HG02943 (cell line): ENCODE measurements around the gene DSC2.
"Not testable (repeated sequence)": the region's sequence is repeated elsewhere in the genome, so short reads cannot be mapped to it uniquely, and the experiment has no call there.

Experiments
- ATAC-seq: cut with Tn5 transposase; IDR thresholded peaks from one replicate; pipeline ENCODE4 v1.9.1; 2021; ENCODE audit warnings: mild to moderate bottlenecking, low read depth, moderate library complexity; ENCODE audit not compliant: unreplicated experiment

The DSC2 gene

GRCh38 chr18:31102025-31102684, at the start of gene DSC2:
Gene DSC2, minus strand, starts transcription at chr18:31102421. Its CDS starts 450 bp downstream, at chr18:31101971.
- no peak for ATAC-seq

DNA sequence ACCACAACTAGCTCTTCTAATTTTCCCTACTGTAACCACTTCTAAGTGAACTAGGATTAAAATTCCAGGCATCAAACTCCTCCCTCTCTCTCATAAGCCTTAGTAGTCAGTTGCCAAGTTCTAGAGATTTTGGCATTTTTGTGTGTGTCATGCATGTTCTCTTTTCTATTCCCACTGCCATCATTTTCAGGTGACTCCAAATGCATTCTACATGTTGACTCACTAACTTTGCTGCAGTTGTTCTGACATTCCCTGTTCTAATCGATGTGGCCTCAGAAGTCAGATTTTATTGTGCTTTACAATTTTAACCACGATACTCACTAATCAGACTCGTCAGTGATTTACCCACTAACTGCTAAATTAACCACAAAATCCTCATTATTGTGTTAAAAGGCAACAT, 47.1 kb upstream of the DSC2 start:
- ATAC-seq = no peak

DNA sequence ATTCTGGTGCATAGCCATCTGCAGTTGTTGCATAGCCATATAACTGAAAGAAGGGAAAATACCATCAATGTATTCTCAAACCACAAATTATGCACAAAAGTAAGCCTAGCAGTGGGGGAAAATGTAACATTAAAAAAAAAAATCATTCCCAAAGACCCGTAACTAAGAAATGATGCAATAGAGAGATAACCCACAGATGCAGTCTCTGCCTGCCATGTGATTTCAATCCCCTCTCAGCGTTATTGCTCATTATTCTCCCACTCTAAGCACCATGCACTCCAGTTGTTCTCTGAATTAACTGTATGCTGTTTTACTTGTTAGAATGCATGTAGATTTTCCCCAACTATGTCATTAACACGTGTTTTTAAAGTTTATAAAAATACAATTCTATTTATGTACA, 46.4 kb upstream of the DSC2 start:
- no peak for ATAC-seq

- no peak for ATAC-seq
Measured at GRCh38 chr18:31146809-31147208, 44.6 kb upstream of the DSC2 start.

DNA sequence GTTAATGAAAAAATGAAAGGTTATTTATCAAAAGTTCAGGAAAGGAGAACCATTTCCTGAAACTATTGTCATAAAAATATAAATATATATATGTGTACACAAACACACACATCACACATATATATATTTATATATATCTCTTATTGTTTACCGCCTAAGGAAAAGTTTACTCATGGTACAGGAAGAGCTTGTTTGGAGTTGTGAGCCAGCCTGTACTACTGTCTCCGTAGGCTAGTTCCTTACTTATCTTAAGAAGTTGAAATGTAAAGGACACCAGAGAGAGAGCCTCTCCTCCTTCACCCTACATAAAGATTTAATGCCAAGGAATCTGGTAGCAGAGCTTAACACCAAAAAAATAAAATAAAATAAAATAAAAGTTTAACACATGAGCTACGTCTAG, 40.8 kb upstream of the DSC2 start:
- ATAC-seq = no peak

- no peak for ATAC-seq
Measured at GRCh38 chr18:31138709-31139108, 36.5 kb upstream of the DSC2 start.

DNA sequence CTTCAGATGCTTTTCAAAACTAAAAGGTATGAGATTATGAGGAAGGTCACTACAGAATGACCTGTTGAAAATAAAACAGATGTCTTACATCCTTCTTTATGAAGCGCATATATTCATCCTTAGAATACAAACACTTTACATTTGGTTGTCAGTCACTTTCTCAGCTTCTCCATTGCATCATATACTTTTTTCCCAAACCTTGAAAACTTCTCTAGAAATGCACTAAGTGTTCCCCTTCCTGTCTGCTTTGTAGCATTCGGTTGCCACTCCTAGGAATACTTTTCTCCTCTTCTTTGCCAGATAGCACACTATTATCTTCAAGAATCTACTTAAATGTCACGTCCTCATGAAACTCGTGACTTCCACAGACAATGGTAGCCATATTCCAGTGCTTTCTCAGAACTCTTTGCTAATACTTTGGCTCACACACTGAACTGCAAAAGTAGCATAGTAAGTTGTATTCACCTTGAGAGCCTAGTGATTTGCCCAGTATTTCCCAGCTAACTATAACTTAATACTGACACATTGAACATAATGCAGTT, 32.8 kb upstream of the DSC2 start:
- ATAC-seq = no peak

- no peak for ATAC-seq
Measured at GRCh38 chr18:31129398-31130115, 27.3 kb upstream of the DSC2 start.

DNA sequence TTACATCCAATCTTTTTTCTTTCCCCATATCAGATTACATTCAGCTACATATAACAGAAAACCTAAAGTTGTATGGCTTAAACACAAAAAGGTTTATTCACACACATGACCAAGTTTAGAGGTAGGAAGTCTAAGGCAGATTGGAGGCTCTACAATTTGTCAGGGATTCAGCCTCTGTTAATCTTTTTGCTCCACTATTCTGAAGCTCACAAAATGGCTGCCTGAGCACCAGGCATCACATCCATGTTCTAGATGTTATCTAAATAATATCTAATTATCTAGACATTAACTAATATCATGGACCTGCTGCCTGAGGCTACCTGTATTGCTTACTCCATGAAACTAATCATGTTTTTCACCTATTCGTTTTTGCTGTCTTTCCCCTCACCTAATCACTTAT, 23.7 kb upstream of the DSC2 start:
- ATAC-seq = no peak

DNA sequence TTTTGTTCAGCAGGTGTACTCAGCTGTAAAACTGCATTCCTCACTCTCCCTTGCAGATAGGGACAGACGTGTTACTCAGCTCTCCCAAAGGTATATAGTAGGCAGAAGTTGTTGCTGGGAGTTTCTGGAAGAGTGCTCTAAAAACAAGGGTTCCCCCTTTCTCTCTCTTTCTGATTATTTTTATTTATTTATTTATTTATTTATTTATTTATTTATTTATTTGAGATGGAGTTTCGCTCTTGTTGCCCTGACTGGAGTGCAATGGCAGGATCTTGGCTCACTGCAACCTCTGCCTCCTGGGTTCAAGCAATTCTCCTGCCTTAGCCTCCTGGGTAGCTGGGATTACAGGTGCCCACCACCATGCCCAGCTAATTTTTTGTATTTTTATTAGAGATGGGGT, 20.9 kb upstream of the DSC2 start:
- ATAC-seq = not testable (repeated sequence)

DNA sequence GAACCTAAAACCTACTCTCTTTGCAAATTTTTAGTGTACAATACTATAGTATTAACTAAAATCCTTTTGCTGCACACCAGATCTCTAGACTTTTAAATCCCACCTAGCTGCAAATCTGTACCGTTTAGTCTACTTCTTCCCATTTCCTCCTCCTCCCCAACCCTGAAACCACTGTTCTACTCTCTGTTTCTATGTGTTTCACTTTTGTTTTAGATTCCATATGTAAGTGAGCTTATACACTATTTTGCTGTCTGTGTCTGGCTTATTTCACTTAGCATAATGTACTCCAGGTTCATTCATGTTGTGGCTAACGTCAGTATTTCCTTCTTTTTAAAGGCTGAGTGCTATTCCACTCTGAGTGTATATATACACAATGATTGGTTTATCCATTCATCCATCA, 18.4 kb upstream of the DSC2 start:
- no peak for ATAC-seq

- no peak for ATAC-seq
Measured at GRCh38 chr18:31116853-31117595, 14.8 kb upstream of the DSC2 start.

GRCh38 chr18:31112804-31113203, 10.6 kb upstream of the DSC2 start:
- ATAC-seq = no peak

- ATAC-seq = no peak
Measured at GRCh38 chr18:31105733-31106132, 3.5 kb upstream of the DSC2 start.

GRCh38 chr18:31104444-31104843, 2.2 kb upstream of the DSC2 start:
- ATAC-seq = no peak

GRCh38 chr18:31103423-31103822, 1.2 kb upstream of the DSC2 start:
- no peak for ATAC-seq

DNA sequence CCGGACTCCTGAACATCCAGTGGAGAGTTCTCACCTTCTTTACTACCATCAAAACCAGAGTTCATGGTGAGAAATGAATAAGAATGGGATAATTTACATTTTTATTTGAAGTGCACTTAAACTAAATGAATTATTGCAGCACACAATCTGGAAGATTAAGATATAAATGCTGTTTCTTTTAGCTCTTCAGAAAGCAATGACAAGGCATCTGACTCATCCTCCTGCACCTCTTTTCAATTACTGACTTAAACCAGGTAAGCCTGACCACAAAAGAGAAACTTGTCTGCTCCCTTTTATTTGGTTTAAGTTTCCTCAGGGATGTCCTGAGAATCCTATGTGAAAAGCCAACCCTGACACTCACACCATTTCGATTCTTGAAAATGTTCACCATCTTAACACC, 720 bp upstream of the DSC2 start:
- ATAC-seq = no peak

- no peak for ATAC-seq
Measured at GRCh38 chr18:31101183-31102024, 817 bp downstream of the DSC2 start.

DNA sequence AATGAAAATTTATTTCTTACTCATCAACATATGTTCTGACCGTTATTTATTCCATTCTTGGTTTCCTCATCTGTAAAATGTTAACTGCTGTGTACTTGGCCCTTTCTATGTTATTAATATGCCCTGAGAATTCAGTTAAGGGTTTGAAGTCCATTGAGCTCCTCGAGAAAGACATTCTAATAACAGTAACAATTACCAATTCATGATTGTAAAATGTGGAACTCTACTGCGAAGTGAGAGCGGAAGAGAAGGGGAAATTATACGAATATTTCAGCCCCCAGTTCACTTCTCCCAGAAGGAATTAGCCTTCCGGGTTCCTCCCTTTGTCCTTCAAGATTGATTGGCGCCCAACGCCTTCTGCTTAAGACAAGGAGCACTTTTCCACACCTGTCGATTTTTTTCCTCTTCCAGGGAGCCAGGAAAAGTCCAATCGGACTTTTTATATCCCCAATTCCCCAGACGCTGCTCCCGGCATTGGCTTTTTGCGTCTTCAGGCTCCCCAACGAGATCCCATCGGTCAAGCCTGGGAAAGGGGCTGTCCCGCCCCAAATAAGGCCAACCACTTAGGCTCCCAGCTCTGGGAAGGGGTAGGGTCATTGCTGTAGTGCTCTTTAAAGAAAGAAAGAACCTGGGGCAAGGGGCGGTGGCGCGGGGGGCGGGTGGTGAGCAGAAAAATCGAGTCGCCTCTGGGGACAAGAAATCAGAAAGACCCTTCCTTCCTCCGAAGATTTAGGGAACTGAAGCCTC, 1.6 kb downstream of the DSC2 start:
- ATAC-seq = no peak
